ENCODE results near the gene PNCK.

Gene PNCK

GRCh38 chrX:153628665-153629064 is 44.9 kb downstream of the PNCK start:
- DNase-seq (ENCODE audit: low read depth in 3 of 3, low spot score in 1 of 3): no peak

GRCh38 chrX:153628129-153628528 is 45.5 kb downstream of the PNCK start:
- no peak for DNase-seq (ENCODE audit: low read depth in 3 of 3, low spot score in 1 of 3)

GRCh38 chrX:153627675-153628111 is 45.9 kb downstream of the PNCK start:
- DNase-seq (ENCODE audit: low read depth in 3 of 3, low spot score in 1 of 3): no peak

- DNase-seq (ENCODE audit: low read depth in 3 of 3, low spot score in 1 of 3): no peak
These were observed 46.5 kb downstream of the PNCK start for GRCh38 chrX:153626863-153627674.

GRCh38 chrX:153626025-153626633 is 47.5 kb downstream of the PNCK start:
- no peak for DNase-seq (ENCODE audit: low read depth in 3 of 3, low spot score in 1 of 3)

GRCh38 chrX:153625271-153626024 is 48.2 kb downstream of the PNCK start:
- DNase-seq (ENCODE audit: low read depth in 3 of 3, low spot score in 1 of 3): no peak

- DNase-seq (ENCODE audit: low read depth in 3 of 3, low spot score in 1 of 3): no peak
These were observed 49.2 kb downstream of the PNCK start for GRCh38 chrX:153624196-153625091.

- DNase-seq (ENCODE audit: low read depth in 3 of 3, low spot score in 1 of 3): no peak
These were observed 50.1 kb downstream of the PNCK start for GRCh38 chrX:153623310-153624029.

GRCh38 chrX:153622661-153623309 is 50.8 kb downstream of the PNCK start:
- no peak for DNase-seq (ENCODE audit: low read depth in 3 of 3, low spot score in 1 of 3)

- no peak for DNase-seq (ENCODE audit: low read depth in 3 of 3, low spot score in 1 of 3)
These were observed 51.5 kb downstream of the PNCK start for GRCh38 chrX:153621949-153622598.

- DNase-seq (ENCODE audit: low read depth in 3 of 3, low spot score in 1 of 3): no peak
These were observed 53.0 kb downstream of the PNCK start for GRCh38 chrX:153620576-153620975.

Measured in stimulated activated CD4-positive, alpha-beta T cell treated with anti-CD3 and anti-CD28 coated beads, TNF-alpha, amount 100 ng/mL, for 1 hour (primary cell).